ENCODE results near the gene SLC11A1. TPM values are rescaled to one million over a fixed set of nuclear protein-coding genes. Genes with fewer than 3 reads are reported as not detected.

The SLC11A1 gene
- total and polyA plus RNA-seq, 7 donors = 0.96 to 3.9 (median 2.2) TPM

GRCh38 chr2:218368150-218368528, 13.9 kb upstream of the SLC11A1 start:
- 62 to 66% (median 65%) methylated on average over 21 of the region's 21 CpGs for WGBS, 3 donors
- TF ChIP-seq CTCF (IDR thresholded peaks at IDR 0.05) = no peak
- DNase-seq (no peak), ATAC-seq (no peak)
- H3K4me3 ChIP-seq = peak overlapping the region; percentile 70
- H3K27ac ChIP-seq = peak overlapping the region; percentile 82
- H3K36me3 ChIP-seq (ENCODE audit: insufficient read depth in 1 of 2, low read depth in 1 of 2) = no peaks in the 10 kb centered on the region
- no peaks in the 10 kb centered on the region for H3K4me1 ChIP-seq
- no peaks in the 10 kb centered on the region for H3K9me3 ChIP-seq
- H3K27me3 ChIP-seq (ENCODE audit: insufficient read depth in 3 of 3, low read length in 2 of 3) = no peaks in the 10 kb centered on the region
- intact Hi-C loops (cut with DNase I) = no loop called here

- H3K4me1 ChIP-seq = no peaks in the 10 kb centered on the region
- peak overlapping the region; percentile 12 for H3K4me3 ChIP-seq
- DNase-seq (peak in 1 of 2 donors; percentile 39), ATAC-seq (peak in 1 of 4 donors; percentile 18)
- 36 to 41% (median 38%) methylated on average over 27 of the region's 27 CpGs for WGBS, 3 donors
- H3K9me3 ChIP-seq = no peaks in the 10 kb centered on the region
- peak overlapping the region; percentile 82 for H3K27ac ChIP-seq
- TF ChIP-seq CTCF (IDR thresholded peaks at IDR 0.05) = no peak
- intact Hi-C loops (cut with DNase I) = no loop called here
- no peaks in the 10 kb centered on the region for H3K36me3 ChIP-seq (ENCODE audit: insufficient read depth in 1 of 2, low read depth in 1 of 2)
- H3K27me3 ChIP-seq (ENCODE audit: insufficient read depth in 3 of 3, low read length in 2 of 3) = no peaks in the 10 kb centered on the region
Measured at GRCh38 chr2:218368621-218369153, 13.4 kb upstream of the SLC11A1 start.

GRCh38 chr2:218369330-218369729, 12.7 kb upstream of the SLC11A1 start:
- no peaks in the 10 kb centered on the region for H3K4me1 ChIP-seq
- intact Hi-C loops (cut with DNase I) = no loop called here
- 48 to 57% (median 50%) methylated on average over 2 of the region's 2 CpGs for WGBS, 3 donors
- no peak for DNase-seq
- H3K36me3 ChIP-seq (ENCODE audit: insufficient read depth in 1 of 2, low read depth in 1 of 2) = no peaks in the 10 kb centered on the region
- H3K4me3 ChIP-seq = no peak overlapping the region
- no peak overlapping the region for H3K27ac ChIP-seq
- no peaks in the 10 kb centered on the region for H3K9me3 ChIP-seq
- H3K27me3 ChIP-seq (ENCODE audit: insufficient read depth in 3 of 3, low read length in 2 of 3) = no peaks in the 10 kb centered on the region
- TF ChIP-seq CTCF (IDR thresholded peaks at IDR 0.05) = no peak
- ATAC-seq = no peak

GRCh38 chr2:218370410-218371063, 11.5 kb upstream of the SLC11A1 start:
- Histone ChIP-seq H3K27me3 (ENCODE audit: insufficient read depth in 3 of 3, low read length in 2 of 3) (no peaks in the 10 kb centered on the region), H3K4me1 (no peaks in the 10 kb centered on the region), H3K4me3 (no peak overlapping the region), H3K27ac (peak overlapping the region; percentile 54), H3K9me3 (no peaks in the 10 kb centered on the region), H3K36me3 (ENCODE audit: insufficient read depth in 1 of 2, low read depth in 1 of 2) (no peaks in the 10 kb centered on the region)
- intact Hi-C loops (cut with DNase I) = no loop called here
- WGBS, 3 donors = 80 to 83% (median 82%) methylated on average over 11 of the region's 11 CpGs
- ATAC-seq (peak in 2 of 4 donors; percentile 17 to 29), DNase-seq (peak; percentile 36 to 64)
- no peak for TF ChIP-seq CTCF (IDR thresholded peaks at IDR 0.05)

- ATAC-seq (no peak), DNase-seq (no peak)
- intact Hi-C loops (cut with DNase I) = no loop called here
- no peaks in the 10 kb centered on the region for H3K36me3 ChIP-seq (ENCODE audit: insufficient read depth in 1 of 2, low read depth in 1 of 2)
- peak overlapping the region; percentile 54 for H3K27ac ChIP-seq
- no peak overlapping the region for H3K4me3 ChIP-seq
- no peaks in the 10 kb centered on the region for H3K9me3 ChIP-seq
- no peak for TF ChIP-seq CTCF (IDR thresholded peaks at IDR 0.05)
- H3K4me1 ChIP-seq = no peaks in the 10 kb centered on the region
- no peaks in the 10 kb centered on the region for H3K27me3 ChIP-seq (ENCODE audit: insufficient read depth in 3 of 3, low read length in 2 of 3)
Measured at GRCh38 chr2:218371983-218372350, 10.1 kb upstream of the SLC11A1 start.
